ENCODE measurements around the gene RALGAPA2. TPM values are rescaled to one million over a fixed set of nuclear protein-coding genes. Genes with fewer than 3 reads are reported as not detected.

RALGAPA2 gene
- total RNA-seq, 1 donor from 2014 or later, result 24.8 TPM

- no peak for TF ChIP-seq CTCF (IDR thresholded peaks at IDR 0.05; ENCODE audit: insufficient read depth, low read length, poor library complexity, severe bottlenecking)
- Histone ChIP-seq H3K27me3 (ENCODE audit: control insufficient read depth, insufficient read depth, low read length) (no peaks in the 10 kb centered on the region), H3K4me3 (ENCODE audit: low read depth, low read length) (no peak overlapping the region), H3K36me3 (ENCODE audit: control insufficient read depth, insufficient read depth, low read length) (no peaks in the 10 kb centered on the region)
- DNase-seq (ENCODE audit: low read depth), result no peak
These were observed 232.3 kb downstream of the RALGAPA2 start for GRCh38 chr20:20480126-20480525.

- DNase-seq (ENCODE audit: low read depth), result no peak
- no peak overlapping the region for H3K4me3 ChIP-seq (ENCODE audit: low read depth, low read length)
- no peak for TF ChIP-seq CTCF (IDR thresholded peaks at IDR 0.05; ENCODE audit: insufficient read depth, low read length, poor library complexity, severe bottlenecking)
- no peaks in the 10 kb centered on the region for H3K36me3 ChIP-seq (ENCODE audit: control insufficient read depth, insufficient read depth, low read length)
- no peaks in the 10 kb centered on the region for H3K27me3 ChIP-seq (ENCODE audit: control insufficient read depth, insufficient read depth, low read length)
These were observed 234.9 kb downstream of the RALGAPA2 start for GRCh38 chr20:20477444-20478041.

- H3K27me3 ChIP-seq (ENCODE audit: control insufficient read depth, insufficient read depth, low read length), result no peaks in the 10 kb centered on the region
- no peak for TF ChIP-seq CTCF (IDR thresholded peaks at IDR 0.05; ENCODE audit: insufficient read depth, low read length, poor library complexity, severe bottlenecking)
These were observed 235.9 kb downstream of the RALGAPA2 start for GRCh38 chr20:20476504-20476903.

GRCh38 chr20:20473657-20474056, 238.8 kb downstream of the RALGAPA2 start:
- Histone ChIP-seq H3K4me3 (ENCODE audit: low read depth, low read length) (no peak overlapping the region), H3K36me3 (ENCODE audit: control insufficient read depth, insufficient read depth, low read length) (no peaks in the 10 kb centered on the region), H3K27me3 (ENCODE audit: control insufficient read depth, insufficient read depth, low read length) (no peaks in the 10 kb centered on the region)
- TF ChIP-seq CTCF (IDR thresholded peaks at IDR 0.05; ENCODE audit: insufficient read depth, low read length, poor library complexity, severe bottlenecking), result no peak
- no peak for DNase-seq (ENCODE audit: low read depth)

More at GRCh38 chr20:20476504-20476903, 235.9 kb downstream of the RALGAPA2 start:
- no peaks in the 10 kb centered on the region for H3K36me3 ChIP-seq (ENCODE audit: control insufficient read depth, insufficient read depth, low read length)
- no peak for DNase-seq (ENCODE audit: low read depth)
- no peak overlapping the region for H3K4me3 ChIP-seq (ENCODE audit: low read depth, low read length)

GRCh38 chr20:20472684-20473274, 239.7 kb downstream of the RALGAPA2 start:
- no peaks in the 10 kb centered on the region for H3K36me3 ChIP-seq (ENCODE audit: control insufficient read depth, insufficient read depth, low read length)
- H3K27me3 ChIP-seq (ENCODE audit: control insufficient read depth, insufficient read depth, low read length), result no peaks in the 10 kb centered on the region
- no peak overlapping the region for H3K4me3 ChIP-seq (ENCODE audit: low read depth, low read length)
- no peak for TF ChIP-seq CTCF (IDR thresholded peaks at IDR 0.05; ENCODE audit: insufficient read depth, low read length, poor library complexity, severe bottlenecking)
- no peak for DNase-seq (ENCODE audit: low read depth)
